Nephron (organoid): ENCODE data around the gene RAP1GAP2.

Experiments
- H3K27ac Mint-ChIP-seq, 3 experiments: 2 replicates each; pipeline ENCODE4 v1.8.0; 2020; ENCODE audit warnings: mixed read lengths in 3 of 3, mild to moderate bottlenecking in 2 of 3, moderate library complexity in 1 of 3
- H3K27me3 Mint-ChIP-seq: 2 replicates; pipeline ENCODE4 v1.8.0; 2021; ENCODE audit warnings: low read depth, mild to moderate bottlenecking, moderate library complexity, mixed read lengths
- H3K36me3 Mint-ChIP-seq: 2 replicates; pipeline ENCODE4 v1.8.0; 2020; ENCODE audit warnings: low read depth, mixed read lengths
- H3K4me1 Mint-ChIP-seq: 2 replicates; pipeline ENCODE4 v1.8.0; 2020; ENCODE audit warnings: mixed read lengths
- H3K4me3 Mint-ChIP-seq, 3 experiments: 2 replicates each; pipeline ENCODE4 v1.8.0; 2020; ENCODE audit warnings: mild to moderate bottlenecking in 3 of 3, mixed read lengths in 3 of 3, moderate library complexity in 2 of 3
- H3K9me3 Mint-ChIP-seq: 2 replicates; pipeline ENCODE4 v1.8.0; 2020; ENCODE audit warnings: mixed read lengths
- TF ChIP-seq, protein P1 (sequence below), 3 experiments: fragments of 200-600 bp; sonication (generic); IDR thresholded peaks; one replicate each; pipeline ENCODE4 v1.5.0; 2021; ENCODE audit warnings: antibody characterized with exemption in 3 of 3; ENCODE audit not compliant: unreplicated experiment in 3 of 3

RAP1GAP2 gene

DNA sequence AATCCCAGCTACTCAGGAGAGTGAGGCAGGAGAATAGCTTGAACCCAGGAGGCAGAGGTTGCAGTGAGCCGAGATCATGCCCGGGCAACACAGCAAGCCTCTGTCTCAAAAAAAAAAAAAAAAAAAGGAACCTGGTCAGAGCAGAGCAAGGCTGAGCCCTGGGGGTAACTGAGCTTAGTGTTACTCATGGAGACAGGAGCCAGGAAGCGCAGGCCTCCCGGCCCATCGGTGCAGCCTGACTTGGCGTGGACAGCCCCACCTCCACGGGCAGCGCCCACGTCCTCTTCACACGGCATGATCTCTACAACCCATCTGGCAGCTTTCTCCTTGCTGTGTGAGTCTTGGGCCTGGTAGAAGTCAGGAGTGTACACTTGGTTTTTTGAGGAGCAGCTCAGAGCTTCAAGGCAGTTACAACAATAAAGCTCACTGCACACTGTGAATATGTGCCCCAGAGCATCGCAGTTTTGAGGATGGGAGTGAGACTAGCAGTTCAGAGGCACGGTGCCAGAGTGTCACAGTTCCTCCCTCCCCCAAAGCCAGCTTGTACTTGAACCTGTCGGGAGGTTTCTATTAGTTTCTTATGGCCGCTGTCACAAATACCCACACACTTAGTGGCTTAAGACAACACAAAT lies 129.9 kb downstream of the RAP1GAP2 start:
- Mint-ChIP-seq H3K27ac (peak overlapping the region in 2 of 3 experiments; percentile 28 to 43), H3K4me3 (no peak overlapping the region), H3K36me3 (peaks cover 3% of the 10 kb centered on the region), H3K4me1 (peaks cover 9% of the 10 kb centered on the region), H3K9me3 (no peaks in the 10 kb centered on the region), H3K27me3 (peaks cover 21% of the 10 kb centered on the region)
- TF ChIP-seq, protein P1, sequence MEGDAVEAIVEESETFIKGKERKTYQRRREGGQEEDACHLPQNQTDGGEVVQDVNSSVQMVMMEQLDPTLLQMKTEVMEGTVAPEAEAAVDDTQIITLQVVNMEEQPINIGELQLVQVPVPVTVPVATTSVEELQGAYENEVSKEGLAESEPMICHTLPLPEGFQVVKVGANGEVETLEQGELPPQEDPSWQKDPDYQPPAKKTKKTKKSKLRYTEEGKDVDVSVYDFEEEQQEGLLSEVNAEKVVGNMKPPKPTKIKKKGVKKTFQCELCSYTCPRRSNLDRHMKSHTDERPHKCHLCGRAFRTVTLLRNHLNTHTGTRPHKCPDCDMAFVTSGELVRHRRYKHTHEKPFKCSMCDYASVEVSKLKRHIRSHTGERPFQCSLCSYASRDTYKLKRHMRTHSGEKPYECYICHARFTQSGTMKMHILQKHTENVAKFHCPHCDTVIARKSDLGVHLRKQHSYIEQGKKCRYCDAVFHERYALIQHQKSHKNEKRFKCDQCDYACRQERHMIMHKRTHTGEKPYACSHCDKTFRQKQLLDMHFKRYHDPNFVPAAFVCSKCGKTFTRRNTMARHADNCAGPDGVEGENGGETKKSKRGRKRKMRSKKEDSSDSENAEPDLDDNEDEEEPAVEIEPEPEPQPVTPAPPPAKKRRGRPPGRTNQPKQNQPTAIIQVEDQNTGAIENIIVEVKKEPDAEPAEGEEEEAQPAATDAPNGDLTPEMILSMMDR (IDR thresholded peaks at IDR 0.05; ENCODE audit: unreplicated experiment in 3 of 3), result no peak

DNA sequence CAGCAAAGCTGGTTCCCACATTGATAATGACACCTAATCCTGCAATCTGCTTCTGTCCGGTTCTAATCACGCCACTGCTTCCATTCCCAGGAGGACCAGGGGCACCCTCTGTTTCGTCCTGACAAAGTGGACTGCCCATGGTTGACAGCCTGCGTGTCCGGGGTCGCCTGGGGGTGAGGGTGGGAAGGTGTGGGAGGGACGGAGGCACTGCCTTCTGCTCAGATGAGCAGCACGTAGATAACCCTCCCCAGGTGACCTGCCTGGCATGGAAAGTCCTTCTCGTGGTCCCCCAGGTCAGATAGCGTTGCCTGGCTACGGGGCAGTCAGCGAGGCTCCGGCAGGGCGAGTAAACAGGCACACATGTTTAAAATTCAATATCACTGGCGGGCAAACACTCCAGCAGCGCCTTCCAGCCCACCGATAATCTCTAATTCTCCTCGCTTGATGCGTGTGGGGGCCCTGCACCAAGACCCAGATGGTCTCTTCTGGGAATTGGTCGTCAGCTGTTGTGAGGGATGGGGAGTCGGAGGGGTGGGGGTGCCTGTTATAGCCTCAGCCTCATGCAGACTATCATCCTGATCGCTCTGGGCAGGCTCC lies 132.2 kb downstream of the RAP1GAP2 start:
- TF ChIP-seq, protein P1 (IDR thresholded peaks at IDR 0.05; ENCODE audit: unreplicated experiment in 3 of 3), result no peak
- H3K9me3 Mint-ChIP-seq, result no peaks in the 10 kb centered on the region

DNA sequence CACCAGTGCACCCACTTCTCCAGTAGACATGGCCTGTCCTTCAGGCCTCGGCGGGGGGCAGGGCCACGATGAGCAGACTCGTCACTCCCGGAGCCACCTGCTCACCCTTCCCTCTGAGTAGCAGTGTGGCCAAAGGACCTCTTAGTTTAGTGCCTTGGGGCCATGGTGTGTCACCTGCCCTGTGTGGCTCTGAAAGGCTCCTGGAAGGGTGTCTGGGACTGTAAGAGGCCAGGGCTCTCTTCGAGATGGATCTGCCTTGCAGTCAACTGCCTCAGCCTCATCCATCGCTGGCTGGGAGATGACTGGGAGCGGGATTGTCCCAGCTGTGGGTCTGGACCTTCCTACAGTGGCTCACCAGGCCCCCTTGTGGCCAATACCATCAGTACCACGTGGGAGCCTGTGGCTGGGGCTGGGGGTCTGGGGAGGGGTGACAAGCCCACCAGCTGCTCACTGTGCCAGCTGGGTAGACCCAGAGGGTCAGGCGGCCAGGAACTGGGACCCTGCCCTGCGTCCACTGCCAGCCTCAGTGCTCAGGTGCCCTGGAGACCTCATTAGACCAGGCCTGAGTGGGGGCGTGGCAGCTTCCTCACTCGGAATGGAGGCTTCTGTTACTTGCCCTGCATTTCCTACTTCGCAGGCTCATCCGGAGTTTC lies 133.8 kb downstream of the RAP1GAP2 start:
- Mint-ChIP-seq H3K4me1 (peaks cover 14% of the 10 kb centered on the region), H3K9me3 (no peaks in the 10 kb centered on the region), H3K4me3 (no peak overlapping the region), H3K27ac (no peak overlapping the region), H3K36me3 (peaks cover 3% of the 10 kb centered on the region), H3K27me3 (peaks cover 10% of the 10 kb centered on the region)
- TF ChIP-seq, protein P1 (IDR thresholded peaks at IDR 0.05; ENCODE audit: unreplicated experiment in 3 of 3), result peak; percentile 39 to 71 (median 64)

More for the DNA sequence above, 132.2 kb downstream of the RAP1GAP2 start:
- H3K4me1 Mint-ChIP-seq, result peaks cover 19% of the 10 kb centered on the region
- no peak overlapping the region for H3K4me3 Mint-ChIP-seq
- H3K36me3 Mint-ChIP-seq, result peaks cover 3% of the 10 kb centered on the region
- H3K27ac Mint-ChIP-seq, result no peak overlapping the region
- H3K27me3 Mint-ChIP-seq, result peaks cover 16% of the 10 kb centered on the region

DNA sequence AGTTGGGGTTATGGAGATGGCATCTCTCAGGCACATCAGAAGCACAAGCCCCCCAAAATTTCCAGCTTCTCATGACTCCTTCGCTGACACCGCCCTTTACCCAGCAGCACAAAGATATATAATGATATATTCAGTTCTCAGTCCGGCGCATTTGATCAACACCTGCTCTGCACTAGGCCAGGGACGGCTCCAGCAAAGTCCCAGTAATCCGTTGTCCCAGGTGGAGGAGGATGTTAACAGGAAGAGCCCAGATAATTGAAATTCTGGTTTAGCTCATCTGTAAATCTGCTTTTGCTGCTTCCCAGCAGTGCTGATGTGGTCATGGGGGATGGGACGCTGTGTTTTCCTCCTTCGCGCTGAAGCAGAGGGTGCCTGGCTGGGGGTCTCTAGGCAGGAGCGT lies 135.6 kb downstream of the RAP1GAP2 start:
- peaks cover 10% of the 10 kb centered on the region for H3K27me3 Mint-ChIP-seq
- TF ChIP-seq, protein P1 (IDR thresholded peaks at IDR 0.05; ENCODE audit: unreplicated experiment in 3 of 3), result no peak
- H3K4me1 Mint-ChIP-seq, result peaks cover 14% of the 10 kb centered on the region
- peak overlapping the region in 2 of 3 experiments; percentile 24 to 84 for H3K27ac Mint-ChIP-seq
- no peaks in the 10 kb centered on the region for H3K9me3 Mint-ChIP-seq
- H3K4me3 Mint-ChIP-seq, result peak overlapping the region in 1 of 3 experiments; percentile 22
- peaks cover 3% of the 10 kb centered on the region for H3K36me3 Mint-ChIP-seq

DNA sequence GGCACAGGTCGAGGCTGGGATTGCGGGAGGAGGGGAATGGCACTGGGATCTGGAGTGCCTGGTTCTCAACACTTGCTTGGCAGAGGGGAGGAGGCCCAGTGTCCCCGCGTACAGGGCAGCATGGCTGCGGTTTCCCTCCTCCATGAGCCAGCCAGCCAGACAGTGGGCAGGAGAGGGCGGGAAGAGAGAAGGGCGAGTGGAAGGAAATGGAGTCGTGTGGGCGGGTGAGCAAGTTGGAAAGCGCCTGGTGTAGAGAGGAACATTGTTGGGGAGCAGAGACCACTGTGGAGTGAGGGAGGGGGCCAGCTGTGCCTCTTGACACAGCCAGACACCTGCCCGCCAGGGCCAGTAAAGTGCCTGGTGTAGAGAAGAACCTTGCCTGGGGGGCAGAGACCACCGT lies 136.7 kb downstream of the RAP1GAP2 start:
- peaks cover 18% of the 10 kb centered on the region for H3K4me1 Mint-ChIP-seq
- H3K27me3 Mint-ChIP-seq, result peaks cover 10% of the 10 kb centered on the region
- H3K9me3 Mint-ChIP-seq, result no peaks in the 10 kb centered on the region
- H3K36me3 Mint-ChIP-seq, result no peaks in the 10 kb centered on the region
- no peak overlapping the region for H3K4me3 Mint-ChIP-seq
- H3K27ac Mint-ChIP-seq, result no peak overlapping the region
- TF ChIP-seq, protein P1 (IDR thresholded peaks at IDR 0.05; ENCODE audit: unreplicated experiment in 3 of 3), result no peak
